Measurements from ENCODE around the gene EP300.
"Not testable (repeated sequence)": the region's sequence is repeated elsewhere in the genome, so short reads cannot be mapped to it uniquely, and the experiment has no call there.

EP300 gene

GRCh38 chr22:41091132-41092022 is 1.0 kb upstream of the EP300 start:
- DNase-seq = peak; percentile 99

- no peak for DNase-seq
Observed at GRCh38 chr22:41092847-41093411, 537 bp downstream of the EP300 start.

DNA sequence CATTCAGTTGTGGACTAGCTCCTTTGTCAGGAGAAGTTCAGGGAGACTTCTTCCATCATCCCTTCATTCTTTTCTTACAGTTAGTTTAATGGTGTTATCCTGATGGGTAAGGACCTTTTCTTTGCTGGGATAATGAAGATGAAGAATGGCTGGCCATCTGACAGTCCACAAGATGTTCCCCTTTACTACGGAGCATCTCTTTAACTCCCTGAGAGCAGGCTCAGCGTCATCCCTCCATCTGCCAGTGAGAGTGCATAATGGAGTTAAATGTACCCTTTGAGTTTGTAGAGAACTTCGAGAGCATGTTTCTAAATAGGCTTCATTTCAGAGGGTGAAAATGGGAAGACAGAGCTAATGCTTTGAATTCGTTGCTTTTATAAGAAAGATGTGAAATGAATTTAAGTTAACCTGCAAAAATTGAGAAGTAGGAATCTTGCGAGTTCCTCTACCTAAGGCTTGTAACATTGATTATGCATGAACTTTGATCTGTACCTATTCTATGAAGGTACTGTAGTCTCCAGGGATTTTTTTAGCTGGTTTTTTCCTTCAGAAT is 1.7 kb downstream of the EP300 start:
- DNase-seq = no peak

DNA sequence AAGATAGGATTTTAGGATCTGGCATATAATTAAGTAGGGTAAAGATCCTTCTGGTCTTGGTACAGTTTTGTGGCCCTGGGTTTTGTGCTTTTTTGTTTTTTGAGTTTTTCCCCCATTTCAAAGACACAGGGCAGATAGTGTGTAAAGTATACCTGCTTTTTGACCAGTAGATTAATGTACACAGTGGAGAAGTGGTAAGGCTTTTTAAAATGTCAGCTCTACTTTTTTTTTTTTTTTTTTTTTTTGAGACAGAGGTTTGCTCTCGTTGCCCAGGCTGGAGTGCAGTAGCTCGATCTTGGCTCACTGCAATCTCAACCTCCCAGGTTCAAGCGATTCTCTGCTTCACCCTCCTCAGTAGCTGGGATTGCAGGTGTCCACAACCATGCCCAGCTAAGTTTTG is 4.0 kb downstream of the EP300 start:
- no peak for DNase-seq

- DNase-seq = no peak
Observed at GRCh38 chr22:41096841-41097240, 4.4 kb downstream of the EP300 start.

DNA sequence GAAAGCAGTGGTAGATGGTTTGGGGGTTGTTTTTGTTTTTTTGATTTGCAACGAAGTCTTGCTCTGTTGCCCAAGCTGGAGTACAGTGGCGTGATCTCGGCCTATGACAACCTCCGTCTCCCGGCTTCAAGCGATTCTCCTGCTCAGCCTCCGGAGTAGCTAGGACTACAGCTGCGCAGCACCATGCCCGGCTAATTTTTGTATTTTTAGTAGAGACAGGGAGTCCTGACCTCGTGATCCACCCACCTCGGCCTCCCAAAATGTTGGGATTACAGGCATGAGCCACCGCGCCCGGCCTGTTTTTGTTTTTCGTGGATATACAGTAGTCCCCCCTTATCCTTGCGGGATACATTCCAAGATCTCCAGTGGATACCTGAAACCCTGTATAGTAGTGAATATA is 6.6 kb downstream of the EP300 start:
- no peak for DNase-seq

DNA sequence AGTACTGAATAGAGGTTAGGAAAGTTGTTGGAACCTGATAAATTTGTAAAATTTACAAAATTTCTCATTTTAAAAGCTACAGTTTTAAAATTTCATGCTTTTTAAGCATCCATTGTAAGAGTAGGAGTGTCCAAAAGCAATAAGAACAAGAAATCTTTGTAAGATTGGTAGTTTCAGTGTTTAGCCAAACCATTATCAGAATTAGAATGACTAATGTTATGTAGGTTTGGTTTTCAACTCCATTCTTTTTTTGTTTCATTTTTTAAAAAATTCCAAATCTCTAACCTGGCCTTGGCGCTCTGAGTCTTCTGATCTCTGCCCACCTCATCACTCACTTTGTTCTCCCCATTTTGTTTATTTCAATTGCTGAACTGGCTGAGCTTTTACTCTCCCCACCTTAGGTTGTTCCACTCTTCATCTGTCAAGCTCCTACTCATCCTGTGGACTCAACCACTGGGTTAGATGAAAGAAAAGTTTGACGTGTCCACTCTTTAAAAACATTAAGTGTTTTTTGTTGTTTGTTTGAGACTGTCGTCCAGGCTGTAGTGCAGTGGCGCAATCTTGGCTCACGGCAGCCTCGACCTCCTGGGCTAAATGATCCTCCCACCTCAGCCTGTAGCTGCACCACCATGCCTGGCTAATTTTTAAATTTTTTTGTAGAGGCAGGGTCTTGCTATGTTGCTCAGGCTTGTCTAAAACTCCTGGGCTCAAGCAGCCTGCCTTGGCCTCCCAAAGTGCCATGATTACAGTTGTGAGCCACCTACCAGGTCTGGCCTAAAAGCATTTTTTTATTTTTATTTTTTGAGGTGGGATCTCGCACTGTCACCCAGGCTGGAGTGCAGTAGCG is 14.0 kb downstream of the EP300 start:
- no peak for DNase-seq

DNA sequence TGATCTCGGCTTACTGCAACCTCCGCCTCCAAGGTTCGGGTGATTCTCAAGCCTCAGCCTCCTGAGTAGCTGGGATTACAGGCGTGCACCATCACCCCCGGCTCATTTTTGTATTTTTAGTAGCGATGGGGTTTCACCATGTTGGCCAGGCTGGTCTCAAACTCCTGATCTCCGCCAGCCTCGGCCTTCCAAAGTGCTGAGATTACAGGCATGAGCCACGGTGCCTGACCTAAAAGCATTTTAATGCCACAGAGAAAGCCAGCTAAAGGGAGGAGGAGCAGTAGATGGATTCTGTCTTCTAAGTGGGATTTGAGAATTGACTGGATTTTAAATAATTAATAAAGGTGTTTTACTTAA is 14.6 kb downstream of the EP300 start:
- not testable (repeated sequence) for DNase-seq

GRCh38 chr22:41110968-41111367 is 18.6 kb downstream of the EP300 start:
- DNase-seq = no peak

DNA sequence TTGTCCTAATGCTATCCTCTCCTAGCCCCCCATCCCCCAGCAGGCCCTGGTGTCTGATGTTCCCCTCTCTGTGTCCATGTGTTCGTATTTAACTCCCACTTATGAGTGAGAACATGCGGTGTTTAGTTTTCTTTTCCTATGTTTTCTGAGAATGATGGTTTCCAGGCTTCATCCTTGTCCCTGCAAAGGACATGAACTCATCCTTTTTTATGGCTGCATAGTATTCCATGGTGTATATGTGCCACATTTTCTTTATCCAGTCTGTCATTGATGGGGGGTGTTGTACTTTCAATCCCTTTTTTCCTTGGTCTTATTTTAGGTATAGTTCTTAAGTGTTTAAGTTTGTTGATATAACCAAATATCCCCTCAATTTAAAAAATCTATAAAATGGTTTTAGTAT is 23.9 kb downstream of the EP300 start:
- DNase-seq = no peak

GRCh38 chr22:41117127-41117965 is 25.0 kb downstream of the EP300 start:
- no peak for DNase-seq

DNA sequence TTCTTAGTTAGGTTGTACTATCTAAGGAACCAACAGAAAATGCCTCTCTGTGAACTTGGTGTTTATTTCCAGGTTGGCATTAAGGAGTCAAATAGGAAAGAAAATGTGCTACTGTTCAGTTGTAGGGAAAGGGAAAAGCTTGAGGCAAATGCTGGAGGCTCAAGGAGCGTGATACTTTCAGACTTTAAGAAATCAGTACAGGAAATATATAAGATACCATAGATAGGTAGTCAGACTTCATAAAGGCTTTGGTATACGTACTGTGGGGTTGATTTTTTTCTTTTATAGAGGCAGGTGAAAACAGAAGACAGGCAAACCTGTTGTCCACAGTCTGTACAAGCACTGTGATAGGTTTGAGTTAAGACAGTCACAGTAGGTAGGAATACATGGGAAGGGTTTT is 30.8 kb downstream of the EP300 start:
- DNase-seq = no peak

DNA sequence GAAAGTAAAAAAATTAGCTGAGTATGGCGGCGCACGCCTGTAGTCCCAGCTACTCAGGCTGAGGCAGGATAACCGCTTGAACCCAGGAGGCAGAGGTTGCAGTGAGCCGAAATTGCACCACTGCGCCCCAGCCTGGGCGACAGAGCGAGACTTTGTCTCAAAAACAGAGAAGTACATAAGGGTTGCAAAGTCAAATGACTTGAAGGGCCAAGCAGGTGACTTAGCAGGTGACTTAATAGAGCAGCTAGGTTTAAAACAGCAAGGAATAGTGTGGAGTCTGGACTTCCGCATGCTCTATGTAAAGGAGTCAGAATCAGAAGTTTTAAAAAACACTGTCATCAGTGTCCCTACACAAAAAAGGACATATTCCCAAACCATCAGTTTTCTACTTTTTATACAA is 31.7 kb downstream of the EP300 start:
- DNase-seq = no peak

DNA sequence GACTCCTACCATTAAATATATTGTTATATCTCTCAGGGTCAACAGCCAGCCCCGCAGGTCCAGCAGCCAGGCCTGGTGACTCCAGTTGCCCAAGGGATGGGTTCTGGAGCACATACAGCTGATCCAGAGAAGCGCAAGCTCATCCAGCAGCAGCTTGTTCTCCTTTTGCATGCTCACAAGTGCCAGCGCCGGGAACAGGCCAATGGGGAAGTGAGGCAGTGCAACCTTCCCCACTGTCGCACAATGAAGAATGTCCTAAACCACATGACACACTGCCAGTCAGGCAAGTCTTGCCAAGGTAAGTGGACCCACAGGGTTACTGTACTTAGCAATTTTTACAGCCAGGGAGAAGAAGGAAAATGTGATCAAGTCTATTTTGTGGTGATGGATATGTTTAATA is 35.1 kb downstream of the EP300 start:
- DNase-seq = no peak

DNA sequence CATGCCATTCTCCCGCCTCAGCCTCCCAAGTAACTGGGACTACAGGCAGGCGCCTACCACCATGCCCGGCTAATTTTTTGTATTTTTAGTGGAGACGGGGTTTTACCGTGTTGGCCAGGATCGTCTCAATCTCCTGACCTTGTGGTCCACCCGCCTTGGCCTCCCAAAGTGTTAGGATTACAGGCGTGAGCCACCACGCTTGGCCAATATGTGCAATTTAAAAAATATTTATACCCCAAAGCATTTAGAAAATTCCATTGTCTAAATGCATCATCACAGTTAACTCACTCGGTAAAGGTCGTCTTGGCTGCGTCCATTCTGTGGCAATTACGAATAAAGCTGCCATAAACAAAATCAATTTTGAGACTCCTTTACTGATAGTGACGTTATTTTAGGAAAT is 36.2 kb downstream of the EP300 start:
- DNase-seq = no peak

DNA sequence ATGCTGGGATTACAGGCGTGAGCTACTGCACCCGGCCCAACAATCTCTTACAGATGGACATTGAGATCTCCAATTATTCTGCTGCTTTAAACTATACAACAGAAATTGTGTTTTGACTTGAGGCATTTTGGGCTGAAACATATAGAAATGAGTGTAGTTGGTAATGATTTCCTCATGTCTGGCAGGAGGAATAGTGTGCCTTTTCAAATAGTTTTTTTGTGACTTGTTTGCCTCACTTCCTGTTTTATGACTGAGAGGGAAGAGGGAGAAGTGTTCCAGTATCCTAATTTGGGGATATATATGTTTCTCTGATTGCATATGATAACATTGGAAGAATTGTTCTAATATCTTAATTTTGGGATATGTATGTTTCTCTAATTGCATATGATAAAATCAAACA is 40.2 kb downstream of the EP300 start:
- DNase-seq = no peak

DNA sequence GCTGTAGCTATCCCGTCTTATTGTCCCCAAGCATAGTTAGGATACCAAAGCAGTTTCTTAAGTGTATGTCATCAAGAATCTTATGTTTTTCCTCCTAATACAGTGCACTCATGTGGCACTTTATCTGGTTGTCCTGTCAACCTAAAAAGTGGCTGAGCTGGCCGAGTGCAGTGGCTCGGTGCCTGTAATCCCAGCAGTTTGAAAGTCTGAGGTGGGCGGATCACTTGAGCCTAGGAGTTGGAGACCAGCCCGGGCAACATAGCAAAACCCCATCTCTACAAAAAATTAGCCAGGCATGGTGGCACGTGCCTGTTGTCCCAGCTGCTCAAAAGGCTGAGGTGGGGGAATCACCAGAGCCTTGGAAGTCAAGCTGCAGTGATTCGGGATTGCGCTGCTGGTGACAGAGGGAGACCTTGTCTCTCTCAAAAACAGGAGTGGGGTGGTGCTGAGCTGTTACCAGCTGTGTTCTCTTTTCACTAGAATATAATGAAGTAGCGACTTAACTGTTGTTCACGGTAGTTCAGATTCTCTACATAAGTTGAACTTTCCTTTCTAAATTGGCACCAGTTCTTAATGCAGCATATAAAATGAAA is 48.1 kb downstream of the EP300 start:
- no peak for DNase-seq

DNA sequence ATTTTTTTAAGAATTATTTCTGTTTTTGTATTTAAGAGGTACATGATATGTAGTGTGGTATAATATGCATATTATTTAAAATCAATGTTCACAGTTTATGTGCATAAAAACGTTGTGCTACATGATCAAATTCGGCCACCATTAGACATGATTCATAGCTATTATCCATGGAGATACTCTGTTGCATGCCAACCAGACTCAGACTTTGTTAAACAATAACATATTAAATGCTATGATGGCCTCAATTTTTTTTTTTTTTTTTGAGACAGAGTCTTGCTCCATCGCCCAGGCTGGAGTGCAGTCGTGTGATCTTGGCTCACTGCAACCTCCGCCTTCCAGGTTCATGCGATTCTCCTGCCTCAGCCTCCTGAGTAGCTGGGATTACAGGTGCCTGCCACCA is 53.5 kb downstream of the EP300 start:
- DNase-seq = not testable (repeated sequence)

DNA sequence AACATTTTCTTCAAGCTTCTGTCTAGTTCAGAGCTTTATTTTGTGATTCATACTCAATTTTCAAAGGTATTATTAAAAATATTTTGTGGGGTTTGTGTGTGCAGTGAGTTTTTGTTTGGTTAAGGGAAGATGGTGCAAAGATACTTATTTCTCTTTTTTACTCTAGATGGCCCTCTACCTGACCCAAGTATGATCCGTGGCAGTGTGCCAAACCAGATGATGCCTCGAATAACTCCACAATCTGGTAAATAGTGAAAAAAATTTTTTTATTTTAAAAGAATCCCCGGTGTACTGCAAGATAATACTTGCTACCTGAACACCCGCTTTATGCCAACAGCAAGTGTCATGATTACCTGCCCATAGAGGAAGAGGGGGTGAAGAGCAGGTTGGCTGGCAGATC is 54.2 kb downstream of the EP300 start:
- no peak for DNase-seq

DNA sequence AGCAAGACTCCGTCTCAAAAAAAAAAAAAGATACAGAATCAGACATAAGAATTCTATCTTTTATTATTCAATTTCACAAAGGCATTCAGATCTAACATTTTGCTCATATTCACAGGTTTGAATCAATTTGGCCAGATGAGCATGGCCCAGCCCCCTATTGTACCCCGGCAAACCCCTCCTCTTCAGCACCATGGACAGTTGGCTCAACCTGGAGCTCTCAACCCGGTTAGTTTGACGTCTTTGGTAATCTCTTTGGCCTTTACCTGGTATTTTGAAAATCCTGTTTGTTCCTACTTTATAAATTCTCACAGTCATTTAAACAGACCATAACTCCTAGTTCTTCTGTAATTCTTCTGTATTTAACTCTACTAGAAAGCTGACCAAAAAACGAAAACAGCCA is 55.3 kb downstream of the EP300 start:
- DNase-seq = no peak

- no peak for DNase-seq
Observed at GRCh38 chr22:41152902-41153301, 60.5 kb downstream of the EP300 start.

GRCh38 chr22:41157083-41157482 is 64.7 kb downstream of the EP300 start:
- no peak for DNase-seq

Data from activated T-cell treated with anti-CD3 and anti-CD28 coated beads, Interleukin-2, amount 50 U/mL, for 1 hour (primary cell).